GM21423 (cell line): ENCODE data around the gene ADGRG3.

ENCODE experiments used
- ATAC-seq: cut with Tn5 transposase; IDR thresholded peaks from one replicate; pipeline ENCODE4 v1.9.1; 2021; ENCODE audit warnings: mild to moderate bottlenecking, moderate library complexity; ENCODE audit not compliant: unreplicated experiment

Gene ADGRG3

GRCh38 chr16:57645691-57646387 lies 22.3 kb upstream of the ADGRG3 start:
- ATAC-seq: no peak

DNA sequence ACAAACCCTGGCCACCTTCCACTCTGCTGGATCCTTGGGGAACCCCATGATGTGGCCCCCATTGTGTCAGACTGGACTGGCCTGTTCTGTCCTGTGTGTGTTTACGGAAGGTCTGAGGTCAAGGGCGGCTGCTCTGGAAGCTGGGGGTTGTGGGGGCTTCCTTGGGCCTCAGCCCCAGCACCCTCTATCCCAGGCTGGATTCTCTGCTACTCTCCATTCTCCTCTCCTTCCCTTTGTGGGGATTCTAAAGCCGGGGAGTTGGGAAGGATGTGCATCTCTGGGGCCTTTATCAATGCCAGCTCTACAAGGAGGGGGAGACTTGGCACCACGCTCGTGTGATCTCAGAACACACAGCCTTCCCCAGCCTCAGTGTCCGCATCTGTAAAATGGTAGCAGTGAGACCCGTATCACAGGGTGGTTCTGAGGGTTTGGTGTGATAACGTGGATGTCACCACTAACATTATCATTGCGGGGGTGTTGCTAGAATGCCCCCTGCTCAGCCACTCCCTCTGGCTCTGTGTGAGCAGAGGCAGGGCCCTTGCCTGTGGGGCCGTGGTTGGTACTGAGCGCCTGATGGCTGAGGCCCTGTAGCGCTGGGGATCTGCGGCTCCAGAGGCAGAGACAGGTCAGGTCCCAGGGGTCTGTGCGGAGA lies 21.6 kb upstream of the ADGRG3 start:
- no peak for ATAC-seq

- ATAC-seq: no peak
Observed at GRCh38 chr16:57647136-57647875, 20.8 kb upstream of the ADGRG3 start.

- ATAC-seq: no peak
Observed at GRCh38 chr16:57648125-57648524, 20.0 kb upstream of the ADGRG3 start.

DNA sequence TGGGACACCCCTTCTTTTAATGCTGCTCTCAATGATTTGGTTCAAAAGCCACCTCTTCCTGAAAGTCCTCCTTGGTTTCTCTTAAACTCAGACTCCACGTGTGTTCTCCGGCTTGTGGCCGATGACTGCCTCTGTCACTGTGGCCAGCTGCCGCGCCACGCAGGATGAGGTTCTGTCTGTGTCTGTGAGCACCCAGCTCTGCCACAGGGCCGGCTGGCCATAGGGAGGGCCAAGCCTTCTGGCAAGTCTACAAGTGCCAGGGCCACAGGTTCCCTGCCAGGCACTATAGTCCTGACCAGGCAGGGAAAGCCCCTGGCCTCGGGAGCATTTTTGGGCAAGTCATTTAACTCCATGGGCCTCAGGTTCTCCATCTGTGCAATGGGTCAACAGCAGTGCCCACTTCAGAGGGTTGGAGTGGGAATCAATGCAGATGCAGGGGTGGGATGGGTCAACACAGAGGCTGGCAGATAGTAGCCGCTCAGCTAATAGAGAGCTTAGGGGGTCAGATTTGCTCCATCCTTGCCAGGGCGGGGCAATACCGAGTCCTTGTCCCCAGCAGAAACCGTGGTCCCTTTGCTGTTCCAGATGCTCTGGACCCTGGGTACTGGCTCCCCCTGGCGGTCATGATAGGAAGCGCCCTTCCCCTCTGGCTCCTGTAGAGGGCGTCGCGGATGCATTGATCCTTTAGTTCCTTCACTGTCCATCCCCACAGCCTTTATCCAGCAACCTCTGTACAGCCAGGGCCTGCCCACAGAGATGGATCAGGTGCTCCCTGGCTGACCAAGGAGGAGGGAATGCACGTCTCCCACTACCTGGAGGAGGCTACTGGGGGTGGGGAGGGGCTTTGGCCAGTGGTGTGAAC lies 19.3 kb upstream of the ADGRG3 start:
- ATAC-seq: no peak

DNA sequence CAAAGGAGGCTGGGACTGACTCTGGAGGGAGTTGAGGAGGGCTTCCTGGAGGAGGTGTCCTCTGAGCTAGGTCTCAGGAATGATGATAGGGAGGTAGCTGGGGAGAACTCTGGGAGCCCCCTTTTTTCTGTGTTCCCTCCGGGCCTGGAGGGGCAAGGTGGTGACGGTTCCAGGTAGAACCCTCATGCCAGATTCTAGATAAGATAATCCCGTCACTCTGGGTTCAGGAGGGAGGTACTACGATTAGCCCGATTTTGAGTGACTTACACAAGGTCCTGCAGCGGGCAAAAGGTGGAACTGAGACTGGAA lies 18.7 kb upstream of the ADGRG3 start:
- no peak for ATAC-seq

GRCh38 chr16:57649846-57650245 lies 18.3 kb upstream of the ADGRG3 start:
- no peak for ATAC-seq

- ATAC-seq: no peak
Observed at GRCh38 chr16:57651344-57652333, 16.5 kb upstream of the ADGRG3 start.

- ATAC-seq: no peak
Observed at GRCh38 chr16:57652695-57653471, 15.2 kb upstream of the ADGRG3 start.

GRCh38 chr16:57653936-57654335 lies 14.2 kb upstream of the ADGRG3 start:
- no peak for ATAC-seq

DNA sequence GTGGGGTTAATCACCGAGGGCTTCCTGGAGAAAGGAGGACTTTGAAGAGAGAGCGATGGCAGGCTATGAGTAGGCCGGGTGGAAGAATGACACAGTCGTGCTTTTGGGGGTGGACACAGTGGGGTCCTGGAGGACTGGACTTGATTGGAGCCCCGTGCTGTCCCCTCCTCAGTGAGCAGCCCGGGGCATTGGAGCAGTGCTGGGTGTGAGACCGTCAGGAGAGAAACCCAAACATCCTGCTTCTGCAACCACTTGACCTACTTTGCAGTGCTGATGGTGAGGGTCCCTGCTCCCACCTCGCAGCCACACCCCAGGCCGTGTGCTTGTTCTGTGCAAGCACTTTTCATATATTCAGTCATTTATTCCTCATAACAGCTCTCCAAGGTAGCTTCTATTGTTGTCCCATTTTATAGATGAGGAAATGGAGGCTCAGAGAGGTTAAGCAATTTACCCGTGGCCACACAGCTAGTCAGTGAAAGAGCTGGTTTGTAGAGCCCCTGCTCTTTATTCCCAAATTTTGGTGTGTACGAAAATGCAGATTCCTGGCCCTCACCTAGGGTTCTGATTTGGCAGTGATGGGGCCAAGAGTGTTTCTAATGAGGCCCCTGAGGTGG lies 11.7 kb upstream of the ADGRG3 start:
- no peak for ATAC-seq

- no peak for ATAC-seq
Observed at GRCh38 chr16:57657228-57657627, 10.9 kb upstream of the ADGRG3 start.

- no peak for ATAC-seq
Observed at GRCh38 chr16:57658130-57658877, 9.8 kb upstream of the ADGRG3 start.

GRCh38 chr16:57658878-57659674 lies 9.0 kb upstream of the ADGRG3 start:
- ATAC-seq: no peak

- no peak for ATAC-seq
Observed at GRCh38 chr16:57660715-57661463, 7.2 kb upstream of the ADGRG3 start.

GRCh38 chr16:57661510-57661909 lies 6.6 kb upstream of the ADGRG3 start:
- ATAC-seq: no peak
